ENCODE measurements around the gene CD40.
"Not testable (repeated sequence)": the region's sequence is repeated elsewhere in the genome, so short reads cannot be mapped to it uniquely, and the experiment has no call there.

Gene CD40

GRCh38 chr20:46099491-46100287 lies 18.4 kb upstream of the CD40 start:
- DNase-seq = no peak

- not testable (repeated sequence) for DNase-seq
Observed at GRCh38 chr20:46100444-46100843, 17.7 kb upstream of the CD40 start.

GRCh38 chr20:46100988-46101387 lies 17.1 kb upstream of the CD40 start:
- DNase-seq = no peak

GRCh38 chr20:46101957-46102356 lies 16.2 kb upstream of the CD40 start:
- no peak for DNase-seq

- DNase-seq = no peak
Observed at GRCh38 chr20:46102940-46103339, 15.2 kb upstream of the CD40 start.

GRCh38 chr20:46104262-46104661 lies 13.9 kb upstream of the CD40 start:
- no peak for DNase-seq

GRCh38 chr20:46107061-46107460 lies 11.1 kb upstream of the CD40 start:
- no peak for DNase-seq

GRCh38 chr20:46108435-46108841 lies 9.7 kb upstream of the CD40 start:
- no peak for DNase-seq

GRCh38 chr20:46108976-46109375 lies 9.1 kb upstream of the CD40 start:
- DNase-seq = no peak

GRCh38 chr20:46111028-46111835 lies 6.9 kb upstream of the CD40 start:
- DNase-seq = no peak

- DNase-seq = no peak
Observed at GRCh38 chr20:46111836-46112212, 6.3 kb upstream of the CD40 start.

GRCh38 chr20:46112430-46113112 lies 5.5 kb upstream of the CD40 start:
- no peak for DNase-seq

GRCh38 chr20:46113113-46113470 lies 5.0 kb upstream of the CD40 start:
- DNase-seq = no peak

- DNase-seq = no peak
Observed at GRCh38 chr20:46114449-46114848, 3.7 kb upstream of the CD40 start.

GRCh38 chr20:46118481-46119020 lies 437 bp downstream of the CD40 start:
- peak; percentile 6 for DNase-seq

- no peak for DNase-seq
Observed at GRCh38 chr20:46119028-46119546, 973 bp downstream of the CD40 start.

- no peak for DNase-seq
Observed at GRCh38 chr20:46119547-46119946, 1.4 kb downstream of the CD40 start.

GRCh38 chr20:46120136-46120535 lies 2.0 kb downstream of the CD40 start:
- no peak for DNase-seq

GRCh38 chr20:46121184-46121930 lies 3.2 kb downstream of the CD40 start:
- peak; percentile 15 for DNase-seq

- peak; percentile 66 for DNase-seq
Observed at GRCh38 chr20:46122071-46122470, 4.0 kb downstream of the CD40 start.

GRCh38 chr20:46122516-46123481 lies 4.7 kb downstream of the CD40 start:
- DNase-seq = no peak

All from fibroblast of skin of right quadriceps (primary cell).